Stimulated activated CD4-positive, alpha-beta T cell treated with anti-CD3 and anti-CD28 coated beads, Interleukin-12 subunit alpha, Interleukin-12 subunit beta, amount 100 ng/mL, for 48 hours (primary cell): ENCODE measurements around the gene NAALADL2.

Experiments
- DNase-seq, 3 donors: peaks; one replicate each; pipeline ENCODE4 v3.0.0-alpha.2; 2020; ENCODE audit warnings: low read depth in 2 of 3, low spot score in 1 of 3

The NAALADL2 gene

DNA sequence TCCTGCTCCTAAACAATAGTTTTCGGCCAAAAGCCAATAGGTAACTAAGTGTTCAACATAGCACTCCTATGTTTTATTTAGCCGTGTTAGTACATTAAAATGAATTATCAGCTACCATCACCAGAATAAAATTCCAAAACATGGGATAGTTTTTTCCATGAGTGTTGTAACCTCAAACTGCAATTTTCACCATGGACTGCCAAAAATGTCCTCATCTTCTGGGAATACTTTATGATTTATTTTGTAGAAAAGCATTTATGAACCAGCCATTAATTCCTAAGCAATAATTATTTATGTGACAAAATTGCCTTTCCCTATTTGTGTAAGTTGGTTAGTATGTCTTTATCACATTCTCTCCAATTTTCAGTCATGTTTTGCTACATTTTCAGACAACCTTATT is 438.1 kb downstream of the NAALADL2 start:
- DNase-seq: no peak

DNA sequence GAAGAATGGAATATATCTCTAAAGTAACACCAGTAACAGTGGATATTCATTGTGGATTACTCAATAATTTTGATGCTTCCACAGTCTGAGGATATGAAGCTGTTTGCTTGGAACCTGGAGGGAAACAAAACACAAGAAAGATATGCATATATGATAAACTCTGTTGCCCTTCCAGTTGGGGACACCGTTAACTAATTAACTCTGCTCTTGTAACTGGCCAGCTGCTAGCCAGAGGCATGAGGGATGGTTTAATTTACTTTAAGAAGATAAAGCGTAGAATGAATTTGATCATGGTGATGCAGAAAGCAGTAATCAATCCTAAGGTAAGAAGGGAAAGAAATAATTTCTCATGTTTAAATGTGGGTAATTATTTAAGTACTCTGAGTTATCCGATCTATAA is 442.6 kb downstream of the NAALADL2 start:
- DNase-seq: no peak

DNA sequence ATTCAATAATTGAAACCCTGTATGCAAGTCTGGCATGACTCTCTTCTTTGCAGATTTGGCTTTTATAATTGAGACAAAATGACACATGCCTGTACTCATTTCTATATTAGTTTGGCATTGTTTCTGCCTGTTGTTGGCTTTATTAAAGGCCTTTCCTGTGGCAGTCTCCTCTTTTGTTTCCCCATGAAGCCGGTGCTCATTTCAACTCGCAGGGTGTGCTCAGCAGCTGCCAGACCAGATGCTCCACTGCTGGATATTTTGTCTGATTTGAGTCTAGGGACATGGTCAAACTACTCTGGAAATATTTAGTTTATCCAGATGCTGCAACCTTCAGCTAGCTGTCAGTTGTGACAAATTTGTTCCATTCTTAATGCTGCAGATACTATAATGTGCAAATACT is 445.3 kb downstream of the NAALADL2 start:
- DNase-seq: no peak

DNA sequence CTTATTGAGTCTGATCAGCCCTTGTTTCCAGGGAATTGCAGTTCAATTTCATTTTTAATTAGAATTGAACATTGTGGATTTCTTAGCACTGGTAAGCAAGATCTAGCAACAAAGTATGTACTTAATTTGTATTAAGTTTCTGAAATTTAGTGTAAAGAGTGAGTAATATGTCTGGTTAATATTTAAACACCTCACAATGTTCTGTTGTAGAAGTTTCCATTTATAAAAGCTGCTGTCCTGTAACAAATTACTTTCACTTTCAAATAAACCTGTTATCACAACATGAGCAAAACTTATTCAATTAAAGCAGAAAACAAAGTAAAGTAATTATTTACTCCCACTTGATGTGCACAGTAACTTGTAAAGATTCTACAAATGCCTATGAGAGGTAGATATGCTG is 448.5 kb downstream of the NAALADL2 start:
- no peak for DNase-seq

DNA sequence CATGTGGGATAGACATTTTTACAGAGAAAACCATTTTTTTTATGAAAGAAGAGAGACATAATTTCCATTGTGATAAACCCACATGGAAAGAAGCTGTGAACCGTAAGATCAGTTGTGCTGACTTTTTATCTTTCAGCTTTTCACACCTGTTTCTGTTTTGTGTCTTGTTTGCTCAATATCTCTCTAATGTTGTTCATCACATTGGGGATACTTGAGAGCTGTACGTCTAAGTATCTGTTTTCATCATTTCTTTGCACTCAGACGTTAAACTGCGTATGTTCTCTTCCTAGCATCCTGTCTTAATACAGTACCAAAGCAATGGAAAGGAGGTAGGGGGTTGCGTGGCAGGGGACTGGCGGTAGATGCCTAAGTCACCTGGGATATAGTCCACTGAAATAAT is 449.0 kb downstream of the NAALADL2 start:
- DNase-seq: no peak

DNA sequence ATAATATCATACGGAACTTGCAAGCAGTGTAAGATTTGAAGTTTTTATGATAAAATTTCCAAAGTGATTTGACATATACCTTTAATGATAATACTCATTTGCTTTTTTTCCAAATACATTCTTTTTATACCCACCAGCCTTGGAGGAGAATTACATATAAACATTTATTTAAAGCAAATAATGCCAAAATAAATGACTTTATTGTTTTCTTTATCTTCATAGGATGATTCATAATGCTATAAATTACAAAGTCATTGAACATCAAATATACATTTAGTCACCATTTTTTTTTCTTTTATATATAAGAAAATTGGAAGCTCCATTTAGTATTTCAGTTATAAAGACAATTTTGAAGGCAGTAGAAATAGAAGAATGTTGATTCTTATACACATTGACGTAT is 450.9 kb downstream of the NAALADL2 start:
- DNase-seq: no peak

DNA sequence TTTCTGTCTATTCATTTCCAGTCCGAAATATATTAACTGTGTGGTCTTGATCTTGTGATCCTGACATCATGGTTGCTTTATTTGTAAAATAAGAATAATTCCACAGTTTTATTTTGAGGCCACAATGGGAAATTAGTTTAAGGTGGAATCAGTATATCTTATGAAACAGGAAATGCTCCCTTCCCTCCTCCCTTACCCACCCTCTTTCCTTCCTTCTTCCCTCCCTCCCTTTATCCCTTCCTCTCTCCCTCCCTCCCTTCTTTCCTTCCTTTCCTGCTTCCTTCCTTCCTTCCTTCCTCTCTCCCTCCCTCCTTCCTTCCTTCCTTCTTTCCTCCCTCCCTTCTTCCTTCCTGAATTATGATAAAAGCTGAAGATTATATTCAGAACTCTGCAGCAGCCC is 452.3 kb downstream of the NAALADL2 start:
- DNase-seq: no peak

DNA sequence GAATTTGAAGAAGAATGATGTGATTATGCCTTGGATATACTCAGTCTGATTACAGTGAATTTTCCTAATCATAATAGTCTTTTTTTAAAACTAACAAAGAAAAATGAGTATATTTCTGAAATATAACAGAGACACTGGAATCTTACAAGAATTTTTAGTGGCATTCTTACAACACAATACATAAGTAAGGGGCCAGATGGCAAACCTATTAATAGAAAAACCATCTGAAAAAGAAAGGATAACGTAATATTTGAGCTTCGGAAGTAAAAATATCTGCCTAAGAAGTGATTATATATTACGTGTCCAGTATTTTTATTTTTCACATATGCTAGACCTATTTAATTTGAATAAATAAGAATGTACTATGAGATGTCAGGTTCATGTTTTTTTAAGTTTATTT is 452.8 kb downstream of the NAALADL2 start:
- no peak for DNase-seq

GRCh38 chr3:175312791-175313190 is 453.7 kb downstream of the NAALADL2 start:
- DNase-seq: no peak

DNA sequence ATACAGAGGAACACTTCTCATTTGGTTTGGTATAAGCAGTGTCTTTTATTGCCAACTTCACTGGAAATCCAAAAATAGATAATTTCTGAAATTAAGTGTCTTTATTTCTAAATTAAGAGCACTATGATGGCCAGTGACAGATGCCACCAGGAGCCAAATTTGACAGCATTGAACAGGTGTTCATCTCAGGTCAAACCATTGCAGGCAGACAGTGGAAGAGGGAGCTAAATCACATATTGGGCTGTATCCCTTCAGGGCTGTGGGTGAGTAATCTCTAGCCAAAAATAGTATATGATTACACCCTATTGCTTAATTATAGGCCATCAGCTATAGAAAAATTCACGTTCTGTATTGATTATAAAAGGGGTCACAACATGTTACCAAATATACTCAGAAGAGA is 457.7 kb downstream of the NAALADL2 start:
- DNase-seq: no peak

DNA sequence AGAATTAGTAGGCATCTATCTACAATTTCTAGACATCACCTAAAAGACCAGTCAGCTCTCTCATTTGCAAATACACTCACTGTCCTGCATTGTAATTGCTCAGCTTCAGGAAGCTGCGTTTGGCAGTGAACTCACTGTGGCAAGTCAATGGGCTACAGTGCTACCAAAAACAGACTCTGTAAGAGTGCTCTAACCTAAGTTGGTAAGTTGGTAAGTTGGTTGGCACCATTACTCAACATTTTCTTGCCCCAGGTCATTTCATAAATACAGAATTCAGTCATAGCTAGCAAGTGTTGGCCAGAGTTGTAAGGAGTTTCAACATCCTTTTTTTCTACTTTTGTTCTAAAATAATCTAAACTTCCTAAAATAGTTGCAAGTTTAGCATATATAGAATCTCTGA is 466.3 kb downstream of the NAALADL2 start:
- no peak for DNase-seq

DNA sequence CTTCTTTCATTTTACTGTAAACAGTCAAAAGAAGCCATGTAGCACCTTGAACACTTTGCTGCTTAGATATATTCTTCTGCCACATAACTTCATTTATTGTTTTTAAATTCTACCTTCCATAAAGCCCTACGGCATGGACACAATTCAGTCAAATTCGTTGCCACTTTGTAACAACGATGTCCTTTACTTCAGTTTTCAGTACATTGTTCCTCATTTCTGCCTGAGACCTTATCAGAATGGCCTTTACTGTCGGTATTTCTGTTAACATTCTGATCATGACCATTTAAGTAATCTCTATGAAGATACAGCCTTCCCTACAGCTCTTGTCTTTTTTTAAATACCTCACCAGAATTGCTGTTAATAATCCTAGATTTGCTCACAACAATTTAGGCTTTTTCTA is 466.9 kb downstream of the NAALADL2 start:
- no peak for DNase-seq

GRCh38 chr3:175329373-175329772 is 470.2 kb downstream of the NAALADL2 start:
- no peak for DNase-seq

- no peak for DNase-seq
Observed at GRCh38 chr3:175335229-175335628, 476.1 kb downstream of the NAALADL2 start.

DNA sequence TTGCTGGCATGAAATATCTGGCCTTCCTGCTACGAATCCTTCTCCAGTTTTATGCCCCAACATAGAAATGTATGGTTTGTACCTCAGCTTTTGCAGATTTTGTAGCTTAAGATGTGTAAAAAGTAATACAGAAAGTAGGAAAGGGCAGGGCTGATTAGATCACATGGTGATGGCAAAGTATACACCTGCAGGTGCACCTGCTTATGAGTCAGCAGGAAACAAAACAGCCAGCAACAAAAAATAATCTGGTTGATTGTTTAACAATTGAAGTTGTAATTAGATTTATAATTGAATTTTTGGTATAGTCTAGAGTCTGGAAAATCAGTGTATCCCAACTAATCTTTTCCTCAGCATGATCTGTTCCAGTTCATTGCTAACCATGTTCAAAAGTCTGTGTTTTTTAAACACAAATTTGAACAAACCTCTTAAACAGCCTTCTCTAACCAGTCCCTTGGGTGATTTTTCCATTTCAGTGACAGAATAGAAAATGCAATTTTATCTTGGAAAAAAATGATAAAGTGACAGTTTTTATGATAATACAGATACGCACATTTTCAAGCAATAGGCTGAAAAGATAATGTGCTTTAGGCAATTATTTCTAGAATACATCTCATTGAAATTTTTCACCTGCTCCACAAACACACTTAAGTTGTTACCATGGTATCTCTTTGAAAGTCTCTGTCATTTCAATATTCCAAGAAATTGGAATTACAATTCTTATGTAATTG is 477.4 kb downstream of the NAALADL2 start:
- DNase-seq: no peak

DNA sequence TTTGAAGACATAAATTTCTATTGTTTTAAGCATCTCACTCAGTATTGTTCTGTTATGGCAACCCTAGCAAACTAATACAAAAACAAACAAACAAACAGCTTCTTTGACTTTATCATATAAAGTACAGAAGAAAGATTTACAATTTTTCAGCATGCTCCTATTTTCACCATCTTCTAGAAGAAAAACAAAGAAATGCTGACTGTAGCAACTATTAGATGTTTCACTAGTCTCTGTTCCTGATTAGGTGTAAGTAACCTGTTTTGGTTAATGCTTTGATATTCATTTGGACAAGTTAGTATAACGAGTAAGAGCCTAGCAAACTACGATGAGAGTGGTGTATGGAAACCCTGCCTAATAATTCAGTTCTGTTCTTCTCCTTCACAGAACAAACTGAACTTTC is 478.5 kb downstream of the NAALADL2 start:
- DNase-seq: no peak

DNA sequence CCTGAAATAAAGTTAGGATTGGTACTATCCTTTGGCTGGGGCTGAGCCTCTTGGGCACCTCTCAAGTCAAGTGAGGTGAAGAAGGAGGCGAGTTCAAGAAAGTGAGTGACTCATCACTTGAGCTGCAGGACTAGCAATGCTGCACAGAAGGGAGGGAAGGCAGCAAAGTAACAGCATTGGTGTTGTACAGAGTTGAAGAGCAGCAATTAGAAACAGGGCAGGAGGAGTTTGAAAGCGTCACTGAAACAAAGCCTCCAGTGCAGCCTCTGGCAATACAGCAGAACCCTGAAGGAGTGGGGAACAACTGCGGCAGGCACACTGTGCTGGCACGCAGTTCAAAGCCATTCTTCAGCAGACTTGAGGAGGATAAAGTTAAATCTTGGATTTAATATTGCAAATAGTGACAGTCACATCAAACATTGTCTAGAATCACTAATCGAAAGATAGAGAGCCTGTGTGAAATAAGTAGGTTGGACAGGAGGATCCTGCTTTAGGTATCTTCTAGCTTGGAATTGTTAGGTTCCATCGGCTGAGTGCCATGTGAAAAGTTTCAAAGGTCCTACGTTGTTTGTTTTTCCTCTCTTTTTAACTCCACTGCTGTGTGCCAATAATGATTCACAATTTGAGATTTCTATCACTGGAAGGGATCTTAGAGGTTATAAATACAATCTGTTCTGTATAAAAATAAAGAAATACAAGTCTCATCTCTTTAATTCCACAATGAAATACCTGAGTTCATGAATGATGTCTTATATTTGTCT is 479.8 kb downstream of the NAALADL2 start:
- no peak for DNase-seq

DNA sequence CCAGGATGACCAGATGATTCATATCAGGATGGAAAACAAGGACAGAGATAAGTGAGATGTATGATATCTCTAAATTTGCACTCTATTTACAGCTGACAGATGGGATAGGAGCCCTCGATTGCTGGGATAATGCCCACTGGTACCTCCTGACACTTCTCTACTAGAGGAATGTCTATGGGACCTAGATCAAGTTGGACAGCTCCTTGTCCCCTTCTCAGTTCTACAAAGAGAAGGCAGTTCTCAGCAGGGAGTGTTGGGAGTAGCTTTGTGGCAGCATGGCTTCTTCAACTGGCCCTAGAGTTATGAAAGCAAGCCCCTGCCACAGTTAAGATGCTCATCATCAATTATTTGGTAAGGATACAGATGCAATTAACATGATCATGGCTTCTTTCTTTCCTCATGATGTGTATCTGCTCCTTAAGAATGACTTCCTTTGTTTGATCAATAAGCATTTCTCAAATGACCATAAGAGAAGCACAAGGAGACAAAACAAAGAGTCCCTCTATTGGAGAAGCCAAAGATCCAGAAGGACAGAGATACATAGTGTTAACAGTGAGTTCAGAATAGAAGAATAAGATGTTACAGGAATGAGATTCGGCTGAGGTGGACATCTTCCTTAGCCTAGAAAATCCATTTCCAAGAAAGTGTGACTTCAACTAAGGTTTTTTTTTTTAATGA is 481.3 kb downstream of the NAALADL2 start:
- DNase-seq: no peak

DNA sequence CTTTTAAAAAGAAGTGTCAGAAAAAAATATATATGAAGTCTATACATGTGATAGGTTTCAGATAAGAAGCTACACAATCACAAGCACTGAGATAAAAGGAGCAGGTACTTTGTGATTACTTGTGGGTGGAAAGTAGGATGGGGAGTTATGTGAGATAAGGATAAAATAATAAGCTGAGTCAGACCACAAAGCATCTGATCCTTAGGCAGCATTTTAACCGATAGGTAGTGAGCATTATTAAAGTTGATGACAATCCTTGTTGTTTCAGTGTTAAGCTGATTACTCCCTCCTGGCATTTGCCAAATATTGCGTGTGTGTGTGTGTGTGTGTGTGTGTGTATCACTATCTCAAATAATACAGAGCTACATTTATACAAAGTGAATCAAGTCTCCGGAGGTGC is 483.1 kb downstream of the NAALADL2 start:
- no peak for DNase-seq

GRCh38 chr3:175343946-175344345 is 484.8 kb downstream of the NAALADL2 start:
- no peak for DNase-seq

GRCh38 chr3:175346573-175347356 is 487.6 kb downstream of the NAALADL2 start:
- no peak for DNase-seq
